Hematopoietic multipotent progenitor cell treated with erythropoietin and hydrocortisone succinate and interleukin-3 and kit ligand, for 17 days (in vitro differentiated cells): ENCODE data around the gene PDIA5.

Source experiments
- DNase-seq: peaks from one replicate; pipeline ENCODE4 v3.0.0-alpha.2; 2015; ENCODE audit warnings: low spot score

Gene PDIA5

GRCh38 chr3:123119802-123120201 is 53.0 kb downstream of the PDIA5 start:
- no peak for DNase-seq

- DNase-seq = no peak
Observed at GRCh38 chr3:123120573-123120972, 53.7 kb downstream of the PDIA5 start.

GRCh38 chr3:123122057-123122456 is 55.2 kb downstream of the PDIA5 start:
- no peak for DNase-seq

- DNase-seq = no peak
Observed at GRCh38 chr3:123122525-123123315, 55.9 kb downstream of the PDIA5 start.

GRCh38 chr3:123123716-123124616 is 57.1 kb downstream of the PDIA5 start:
- no peak for DNase-seq

GRCh38 chr3:123124971-123125370 is 58.1 kb downstream of the PDIA5 start:
- DNase-seq = no peak

- DNase-seq = no peak
Observed at GRCh38 chr3:123126031-123126430, 59.2 kb downstream of the PDIA5 start.

GRCh38 chr3:123126653-123127052 is 59.8 kb downstream of the PDIA5 start:
- DNase-seq = no peak

GRCh38 chr3:123129092-123129491 is 62.3 kb downstream of the PDIA5 start:
- DNase-seq = no peak

- no peak for DNase-seq
Observed at GRCh38 chr3:123129532-123129931, 62.7 kb downstream of the PDIA5 start.

- DNase-seq = no peak
Observed at GRCh38 chr3:123130079-123130750, 63.4 kb downstream of the PDIA5 start.

- no peak for DNase-seq
Observed at GRCh38 chr3:123134671-123135070, 67.8 kb downstream of the PDIA5 start.

- DNase-seq = no peak
Observed at GRCh38 chr3:123137001-123137400, 70.2 kb downstream of the PDIA5 start.

GRCh38 chr3:123138839-123139444 is 72.1 kb downstream of the PDIA5 start:
- DNase-seq = no peak

GRCh38 chr3:123139522-123139921 is 72.7 kb downstream of the PDIA5 start:
- DNase-seq = no peak

- DNase-seq = no peak
Observed at GRCh38 chr3:123140550-123140949, 73.7 kb downstream of the PDIA5 start.

GRCh38 chr3:123141276-123141675 is 74.5 kb downstream of the PDIA5 start:
- no peak for DNase-seq

- no peak for DNase-seq
Observed at GRCh38 chr3:123143669-123144411, 77.0 kb downstream of the PDIA5 start.

- no peak for DNase-seq
Observed at GRCh38 chr3:123147754-123148535, 81.1 kb downstream of the PDIA5 start.

GRCh38 chr3:123148772-123149171 is 81.9 kb downstream of the PDIA5 start:
- no peak for DNase-seq

- no peak for DNase-seq
Observed at GRCh38 chr3:123149525-123149924, 82.7 kb downstream of the PDIA5 start.
